PC-3 (cell line): ENCODE results near the gene SEPTIN1. TPM values are rescaled to one million over a fixed set of nuclear protein-coding genes. Genes with fewer than 3 reads are reported as not detected.
A peak's percentile ranks its signal among the peaks of the same experiment; 100 is the strongest.

Source experiments
- ATAC-seq: fragments of 200-7000 bp; cut with Tn5 transposase; 2 replicates; pipeline ENCODE4 v1.9.1; 2020; ENCODE audit warnings: mild to moderate bottlenecking, moderate library complexity
- BruUV-seq: library from RNA; stranded (reverse); fragments of 400-500 nt; replicated peaks from 2 replicates; lab custom pipeline; 2021; lab: Mats Ljungman, UMichigan
- CTCF ChIA-PET: fragments of 300-600 bp; sonication (Branson Sonifier 250); formaldehyde crosslinking; loops from one replicate; lab custom pipeline; 2022; ENCODE audit warnings: antibody characterized with exemption; lab: Charles Lee
- POLR2A ChIA-PET: fragments of 300-600 bp; sonication (Branson Sonifier 250); formaldehyde crosslinking; loops from one replicate; lab custom pipeline; 2022; ENCODE audit warnings: antibody characterized with exemption; ENCODE audit not compliant: unreplicated experiment; lab: Charles Lee
- DNase-seq: peaks from one replicate; pipeline ENCODE4 v3.0.0-alpha.2; 2015
- H2AFZ ChIP-seq: fragments of 300-600 bp; sonication (generic); 2 replicates; pipeline ENCODE4 v1.6.0; 2016; ENCODE audit warnings: antibody characterized with exemption, low read length
- H3F3A ChIP-seq: fragments of 300-600 bp; sonication (generic); one replicate; pipeline ENCODE4 v1.6.0; 2017; ENCODE audit warnings: antibody characterized with exemption, low read length, control low read depth, mild to moderate bottlenecking; ENCODE audit not compliant: unreplicated experiment
- H3K27ac ChIP-seq: fragments of 300-600 bp; sonication (generic); 2 replicates; pipeline ENCODE4 v1.5.1; 2016; ENCODE audit warnings: mild to moderate bottlenecking, low read length
- H3K27me3 ChIP-seq: fragments of 300-600 bp; sonication (generic); 2 replicates; pipeline ENCODE4 v1.6.1; 2016; ENCODE audit warnings: low read length, mixed read lengths
- H3K36me3 ChIP-seq: fragments of 300-600 bp; sonication (generic); 2 replicates; pipeline ENCODE4 v1.6.1; 2016; ENCODE audit warnings: low read depth, mixed run types, low read length, mixed read lengths
- H3K4me1 ChIP-seq: fragments of 300-600 bp; sonication (generic); 2 replicates; pipeline ENCODE4 v1.5.1; 2016; ENCODE audit warnings: low read length; ENCODE audit not compliant: insufficient read depth
- H3K4me2 ChIP-seq: fragments of 300-600 bp; sonication (generic); 2 replicates; pipeline ENCODE4 v1.6.0; 2016; ENCODE audit warnings: low read length
- H3K4me3 ChIP-seq: fragments of 300-600 bp; sonication (generic); 2 replicates; pipeline ENCODE4 v1.5.1; 2016; ENCODE audit warnings: mild to moderate bottlenecking, low read length, mixed read lengths
- H3K79me2 ChIP-seq: fragments of 300-600 bp; sonication (generic); 2 replicates; pipeline ENCODE4 v1.6.1; 2017; ENCODE audit warnings: low read length, mixed read lengths
- H3K9ac ChIP-seq: fragments of 300-600 bp; sonication (generic); 2 replicates; pipeline ENCODE4 v1.6.0; 2016; ENCODE audit warnings: mild to moderate bottlenecking, low read length
- H3K9me2 ChIP-seq: fragments of 300-600 bp; sonication (generic); replicated peaks from 2 replicates; pipeline ENCODE4 v1.6.1; 2016; ENCODE audit warnings: mixed run types, low read length, mixed read lengths
- H3K9me3 ChIP-seq: fragments of 300-600 bp; sonication (generic); 2 replicates; pipeline ENCODE4 v1.6.1; 2016; ENCODE audit warnings: low read length, mixed read lengths
- H4K20me1 ChIP-seq: fragments of 300-600 bp; sonication (generic); 2 replicates; pipeline ENCODE4 v1.6.1; 2016; ENCODE audit warnings: low read length, mixed read lengths
- CTCF ChIP-seq: fragments of 300-600 bp; sonication (generic); conservative IDR thresholded peaks from 2 replicates; pipeline ENCODE4 v1.5.1; 2017; ENCODE audit warnings: antibody characterized with exemption, low read depth, mild to moderate bottlenecking, low read length
- EZH2 ChIP-seq: fragments of 300-600 bp; sonication (generic); IDR thresholded peaks from one replicate; pipeline ENCODE4 v1.6.1; 2017; ENCODE audit warnings: antibody characterized with exemption, mild to moderate bottlenecking, low read length; ENCODE audit not compliant: unreplicated experiment
- EZH2phosphoT487 ChIP-seq: fragments of 300-600 bp; sonication (generic); IDR thresholded peaks from 2 replicates; pipeline ENCODE4 v1.6.1; 2018; ENCODE audit warnings: mild to moderate bottlenecking, antibody characterized with exemption, low read length, borderline replicate concordance
- intact Hi-C: fragments of 100-400 bp; cut with micrococcal nuclease; formaldehyde crosslinking; loops from 2 replicates; pipeline ENCODE4 v1.9.0; 2023
- total RNA-seq: library from RNA; depleted of rRNA; stranded (reverse); fragments of >200 nt; gene quantifications from 2 replicates; pipeline ENCODE4 v1.2.3, GENCODE V29; 2014

Gene SEPTIN1
- total RNA-seq, 1 experiment from 2014 or later: 0.55 TPM

GRCh38 chr16:30409125-30410060, 27.0 kb upstream of the SEPTIN1 start:
- peak overlapping the region; percentile 51 for H3K4me2 ChIP-seq
- no peak overlapping the region; the same call in 1 of the 2 replicates for H3K4me3 ChIP-seq
- H3K9me2 ChIP-seq: no peaks in the 10 kb centered on the region
- no TSS peak for BruUV-seq
- 0 out of 2 replicates have a peak, but pooled peaks cover 6% of the 10 kb centered on the region for H3K79me2 ChIP-seq
- DNase-seq: peak; percentile 85
- H4K20me1 ChIP-seq: no peaks in the 10 kb centered on the region
- H3K9me3 ChIP-seq: no peaks in the 10 kb centered on the region
- peaks cover 13% of the 10 kb centered on the region for H3K4me1 ChIP-seq
- no peak overlapping the region for H2AFZ ChIP-seq
- no peaks in the 10 kb centered on the region for H3K36me3 ChIP-seq
- no peaks in the 10 kb centered on the region for H3F3A ChIP-seq
- no peak overlapping the region for H3K27ac ChIP-seq
- intact Hi-C loops: loop anchor here (5.0 kb wide), 1 partner anchor 42 kb away; no protein-coding TSS in a partner anchor
- ATAC-seq: peak; percentile 66
- no peaks in the 10 kb centered on the region for H3K27me3 ChIP-seq
- ChIA-PET CTCF (interaction anchor here (0.6 to 1.1 kb wide), 6 partner anchors 8 to 68 kb away, joined by 3 to 8 read pairs (median 6); partner anchors contain the start of genes DCTPP1, TBC1D10B and ZNF48), POLR2A (interaction anchor here (0.6 kb wide), 1 partner anchor 56 kb away, joined by 19 read pairs; no protein-coding TSS in a partner anchor)
- no peak overlapping the region for H3K9ac ChIP-seq
- TF ChIP-seq EZH2 (no peak), CTCF (peak; percentile 80)

GRCh38 chr16:30407804-30408534, 25.6 kb upstream of the SEPTIN1 start:
- Histone ChIP-seq H2AFZ (peak overlapping the region; percentile 80; the same call in 1 of the 2 replicates), H3F3A (no peaks in the 10 kb centered on the region), H3K4me3 (peak overlapping the region; percentile 81), H4K20me1 (no peaks in the 10 kb centered on the region), H3K4me2 (peak overlapping the region; percentile 94), H3K9me3 (no peaks in the 10 kb centered on the region), H3K27ac (0 out of 2 replicates have a peak overlapping the region, but pooled peaks have one; percentile 25), H3K79me2 (0 out of 2 replicates have a peak, but pooled peaks cover 6% of the 10 kb centered on the region), H3K9me2 (no peaks in the 10 kb centered on the region), H3K9ac (peak overlapping the region; percentile 68), H3K27me3 (no peaks in the 10 kb centered on the region), H3K36me3 (no peaks in the 10 kb centered on the region), H3K4me1 (peaks cover 13% of the 10 kb centered on the region)
- ChIA-PET CTCF (interaction anchor here (0.5 to 1.1 kb wide), 2 partner anchors 22 to 66 kb away, joined by 3 to 4 read pairs; partner anchors contain the start of gene DCTPP1), POLR2A (interaction anchor here (0.6 kb wide), 1 partner anchor 22 kb away, joined by 5 read pairs; the partner anchor contains the start of gene DCTPP1)
- BruUV-seq: TSS peak; percentile 47
- intact Hi-C loops: loop anchor here (5.0 kb wide), 1 partner anchor 41 kb away; no protein-coding TSS in a partner anchor
- TF ChIP-seq EZH2phosphoT487 (no peak), CTCF (no peak), EZH2 (no peak)
- no peak for ATAC-seq
- DNase-seq: no peak
